ENCODE results near the gene MLLT6.

The MLLT6 gene

GRCh38 chr17:38667787-38668122 lies 37.3 kb upstream of the MLLT6 start:
- Histone ChIP-seq H3K4me3 (ENCODE audit: insufficient read depth, low read length, poor library complexity, severe bottlenecking) (no peak overlapping the region), H3K36me3 (ENCODE audit: low read length) (no peaks in the 10 kb centered on the region), H3K27ac (ENCODE audit: low read depth, low read length) (no peak overlapping the region), H2AFZ (ENCODE audit: low read depth, low read length, severe bottlenecking) (no peak overlapping the region), H3K9me2 (replicated peaks; ENCODE audit: insufficient read depth, low read length) (no peaks in the 10 kb centered on the region), H3K27me3 (ENCODE audit: low read length) (no peaks in the 10 kb centered on the region), H3K9ac (ENCODE audit: low read length) (no peak overlapping the region), H3K4me2 (ENCODE audit: low read depth, low read length, poor library complexity, severe bottlenecking) (no peak overlapping the region), H3F3A (ENCODE audit: insufficient read depth) (no peaks in the 10 kb centered on the region), H3K79me2 (ENCODE audit: insufficient read depth, low read length) (no peaks in the 10 kb centered on the region), H4K20me1 (ENCODE audit: low read depth, low read length) (no peaks in the 10 kb centered on the region), H3K9me3 (ENCODE audit: insufficient read depth, low read length) (no peaks in the 10 kb centered on the region)
- TF ChIP-seq EZH2phosphoT487 (conservative IDR thresholded peaks at IDR 0.05; ENCODE audit: low read length) (no peak), CTCF (IDR thresholded peaks at IDR 0.05; ENCODE audit: insufficient read depth, low read length, poor library complexity, severe bottlenecking) (no peak)

- Histone ChIP-seq H3K4me3 (ENCODE audit: insufficient read depth, low read length, poor library complexity, severe bottlenecking) (no peak overlapping the region), H4K20me1 (ENCODE audit: low read depth, low read length) (no peaks in the 10 kb centered on the region), H3F3A (ENCODE audit: insufficient read depth) (no peaks in the 10 kb centered on the region), H3K9me3 (ENCODE audit: insufficient read depth, low read length) (no peaks in the 10 kb centered on the region), H3K79me2 (ENCODE audit: insufficient read depth, low read length) (no peaks in the 10 kb centered on the region), H3K9ac (ENCODE audit: low read length) (no peak overlapping the region), H3K9me2 (replicated peaks; ENCODE audit: insufficient read depth, low read length) (no peaks in the 10 kb centered on the region), H3K27ac (ENCODE audit: low read depth, low read length) (no peak overlapping the region), H3K27me3 (ENCODE audit: low read length) (no peaks in the 10 kb centered on the region), H2AFZ (ENCODE audit: low read depth, low read length, severe bottlenecking) (no peak overlapping the region), H3K36me3 (ENCODE audit: low read length) (no peaks in the 10 kb centered on the region), H3K4me2 (ENCODE audit: low read depth, low read length, poor library complexity, severe bottlenecking) (no peak overlapping the region)
- no peak for TF ChIP-seq CTCF (IDR thresholded peaks at IDR 0.05; ENCODE audit: insufficient read depth, low read length, poor library complexity, severe bottlenecking)
- no peak for TF ChIP-seq EZH2phosphoT487 (conservative IDR thresholded peaks at IDR 0.05; ENCODE audit: low read length)
Measured at GRCh38 chr17:38669520-38669919, 35.6 kb upstream of the MLLT6 start.

GRCh38 chr17:38671939-38672720 lies 32.9 kb upstream of the MLLT6 start:
- H3K4me3 ChIP-seq (ENCODE audit: insufficient read depth, low read length, poor library complexity, severe bottlenecking): no peak overlapping the region
- no peak overlapping the region for H3K9ac ChIP-seq (ENCODE audit: low read length)
- H3K9me2 ChIP-seq (replicated peaks; ENCODE audit: insufficient read depth, low read length): no peaks in the 10 kb centered on the region
- H2AFZ ChIP-seq (ENCODE audit: low read depth, low read length, severe bottlenecking): no peak overlapping the region
- H3K27me3 ChIP-seq (ENCODE audit: low read length): no peaks in the 10 kb centered on the region
- no peaks in the 10 kb centered on the region for H3K36me3 ChIP-seq (ENCODE audit: low read length)
- H3K79me2 ChIP-seq (ENCODE audit: insufficient read depth, low read length): no peaks in the 10 kb centered on the region
- peaks cover 4% of the 10 kb centered on the region; the same call in 1 of the 2 replicates for H3F3A ChIP-seq (ENCODE audit: insufficient read depth)
- no peak overlapping the region for H3K4me2 ChIP-seq (ENCODE audit: low read depth, low read length, poor library complexity, severe bottlenecking)
- H3K27ac ChIP-seq (ENCODE audit: low read depth, low read length): no peak overlapping the region
- H3K9me3 ChIP-seq (ENCODE audit: insufficient read depth, low read length): no peaks in the 10 kb centered on the region
- no peaks in the 10 kb centered on the region for H4K20me1 ChIP-seq (ENCODE audit: low read depth, low read length)
- no peak for TF ChIP-seq EZH2phosphoT487 (conservative IDR thresholded peaks at IDR 0.05; ENCODE audit: low read length)

Measured in SU-DHL-6 (cell line).